DOHH2 (cell line): Measurements from ENCODE around the gene TTC9B.

Source experiments
- H3F3A ChIP-seq: fragments of 200-600 bp; sonication (generic), shearing (Covaris generic); 2 replicates; pipeline ENCODE4 v1.6.0; 2016; ENCODE audit warnings: antibody characterized with exemption, mild to moderate bottlenecking; ENCODE audit not compliant: control insufficient read depth, insufficient read depth
- H3K27ac ChIP-seq: fragments of 200-600 bp; sonication (generic); 2 replicates; pipeline ENCODE4 v1.5.1; 2014; ENCODE audit warnings: low read depth, mild to moderate bottlenecking, low read length, moderate library complexity
- H3K27me3 ChIP-seq: fragments of 200-600 bp; sonication (generic); 2 replicates; pipeline ENCODE4 v1.6.1; 2014; ENCODE audit warnings: mild to moderate bottlenecking, low read length, mixed read lengths; ENCODE audit not compliant: control insufficient read depth
- H3K36me3 ChIP-seq: fragments of 200-600 bp; sonication (generic); 2 replicates; pipeline ENCODE4 v1.6.1; 2014; ENCODE audit warnings: mild to moderate bottlenecking, low read length, moderate library complexity, mixed read lengths; ENCODE audit not compliant: control insufficient read depth
- H3K4me1 ChIP-seq: fragments of 200-600 bp; sonication (generic); 2 replicates; pipeline ENCODE4 v1.6.1; 2014; ENCODE audit warnings: mild to moderate bottlenecking, low read length, mixed read lengths; ENCODE audit not compliant: control insufficient read depth
- H3K4me2 ChIP-seq: fragments of 200-600 bp; sonication (generic); 2 replicates; pipeline ENCODE4 v1.6.0; 2014; ENCODE audit warnings: mild to moderate bottlenecking, low read length, moderate library complexity
- H3K4me3 ChIP-seq: fragments of 200-600 bp; sonication (generic); 2 replicates; pipeline ENCODE4 v1.5.1; 2014; ENCODE audit warnings: mild to moderate bottlenecking, low read length, mixed read lengths
- H3K79me2 ChIP-seq: fragments of 200-600 bp; sonication (generic); 2 replicates; pipeline ENCODE4 v1.6.1; 2014; ENCODE audit warnings: mild to moderate bottlenecking, low read length, mixed read lengths; ENCODE audit not compliant: control insufficient read depth
- H3K9me2 ChIP-seq: fragments of 200-600 bp; sonication (generic); replicated peaks from 2 replicates; pipeline ENCODE4 v1.6.1; 2014; ENCODE audit warnings: mild to moderate bottlenecking, low read length, mixed read lengths; ENCODE audit not compliant: control insufficient read depth
- H3K9me3 ChIP-seq: fragments of 200-600 bp; sonication (generic); 2 replicates; pipeline ENCODE4 v1.6.1; 2014; ENCODE audit warnings: antibody characterized with exemption, low read length, mixed read lengths; ENCODE audit not compliant: control insufficient read depth, insufficient read depth
- H4K20me1 ChIP-seq: fragments of 200-600 bp; sonication (generic); 2 replicates; pipeline ENCODE4 v1.6.0; 2014; ENCODE audit warnings: low read depth, mild to moderate bottlenecking, antibody characterized with exemption, low read length, moderate library complexity; ENCODE audit not compliant: control insufficient read depth, insufficient read depth
- EZH2phosphoT487 ChIP-seq: fragments of 200-600 bp; sonication (generic); IDR thresholded peaks from 2 replicates; pipeline ENCODE4 v1.6.1; 2017; ENCODE audit warnings: borderline replicate concordance, mild to moderate bottlenecking, antibody characterized with exemption, low read length, moderate library complexity, mixed read lengths
- TF ChIP-seq, protein P1 (sequence below): fragments of 200-600 bp; sonication (generic); IDR thresholded peaks from one replicate; pipeline ENCODE4 v1.5.1; 2014; ENCODE audit warnings: antibody characterized with exemption, mild to moderate bottlenecking, low read depth, low read length; ENCODE audit not compliant: poor library complexity, severe bottlenecking

Gene TTC9B

DNA sequence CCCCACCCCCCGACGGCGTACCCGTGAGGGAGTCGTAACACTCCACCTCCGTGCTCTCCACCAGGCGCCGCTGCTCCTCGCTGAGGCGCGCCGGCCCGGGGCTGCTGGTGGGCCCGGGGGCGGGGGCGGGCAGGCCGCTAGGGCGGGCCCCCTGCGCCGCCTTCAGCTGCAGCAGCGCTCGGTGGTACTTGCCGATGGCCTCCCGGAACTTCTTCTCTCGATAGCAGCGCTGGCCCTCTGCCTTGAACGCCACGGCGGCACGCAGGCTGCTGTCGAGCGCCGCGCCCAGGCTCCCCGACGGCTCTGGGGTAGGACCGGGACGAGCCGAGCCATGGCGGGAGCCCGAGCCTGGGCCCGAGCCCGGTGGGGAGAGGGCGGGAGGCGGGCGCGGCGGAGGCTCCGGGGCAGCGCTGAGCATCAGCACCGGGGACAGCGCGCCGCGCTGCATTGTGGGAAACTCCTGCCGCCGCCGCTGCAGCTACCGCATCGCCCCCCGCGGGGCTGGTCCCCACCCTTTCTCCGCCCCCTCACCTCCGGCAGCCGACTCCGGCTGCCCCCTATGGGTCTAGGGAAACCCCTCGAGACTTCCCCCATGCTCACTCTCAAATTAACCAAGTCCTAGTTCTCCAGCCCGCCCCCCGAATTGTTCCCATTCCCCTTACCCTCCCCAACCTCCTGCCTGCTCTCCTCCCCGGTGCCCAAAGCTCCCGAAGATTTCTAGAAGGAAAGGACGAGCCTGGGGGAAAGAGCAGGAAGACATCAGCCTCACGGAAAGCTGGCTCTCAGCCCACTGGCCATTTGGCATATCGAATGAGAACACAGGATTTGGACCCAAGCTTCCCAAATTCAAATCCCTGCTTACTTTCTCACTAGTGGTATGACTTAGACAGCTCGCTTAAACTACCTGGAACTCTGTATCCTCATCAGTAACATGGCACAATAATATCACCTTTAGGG, at the start of gene TTC9B:
Gene TTC9B (minus strand): TSS at position 451 of the 957 bp plus-strand sequence. CDS start 3 bp downstream, at position 448.
- TF ChIP-seq, protein P1, sequence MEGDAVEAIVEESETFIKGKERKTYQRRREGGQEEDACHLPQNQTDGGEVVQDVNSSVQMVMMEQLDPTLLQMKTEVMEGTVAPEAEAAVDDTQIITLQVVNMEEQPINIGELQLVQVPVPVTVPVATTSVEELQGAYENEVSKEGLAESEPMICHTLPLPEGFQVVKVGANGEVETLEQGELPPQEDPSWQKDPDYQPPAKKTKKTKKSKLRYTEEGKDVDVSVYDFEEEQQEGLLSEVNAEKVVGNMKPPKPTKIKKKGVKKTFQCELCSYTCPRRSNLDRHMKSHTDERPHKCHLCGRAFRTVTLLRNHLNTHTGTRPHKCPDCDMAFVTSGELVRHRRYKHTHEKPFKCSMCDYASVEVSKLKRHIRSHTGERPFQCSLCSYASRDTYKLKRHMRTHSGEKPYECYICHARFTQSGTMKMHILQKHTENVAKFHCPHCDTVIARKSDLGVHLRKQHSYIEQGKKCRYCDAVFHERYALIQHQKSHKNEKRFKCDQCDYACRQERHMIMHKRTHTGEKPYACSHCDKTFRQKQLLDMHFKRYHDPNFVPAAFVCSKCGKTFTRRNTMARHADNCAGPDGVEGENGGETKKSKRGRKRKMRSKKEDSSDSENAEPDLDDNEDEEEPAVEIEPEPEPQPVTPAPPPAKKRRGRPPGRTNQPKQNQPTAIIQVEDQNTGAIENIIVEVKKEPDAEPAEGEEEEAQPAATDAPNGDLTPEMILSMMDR: no peak
- no peak for TF ChIP-seq EZH2phosphoT487
- Histone ChIP-seq H3K4me1 (no peaks in the 10 kb centered on the region), H3K27me3 (peaks cover 6% of the 10 kb centered on the region; the same call in 1 of the 2 replicates), H3F3A (no peaks in the 10 kb centered on the region), H3K9me2 (no peaks in the 10 kb centered on the region), H4K20me1 (no peaks in the 10 kb centered on the region), H3K4me2 (no peak within 1 kb of the TSS), H3K4me3 (no peak within 1 kb of the TSS), H3K79me2 (no peaks in the 10 kb centered on the region), H3K27ac (no peak within 1 kb of the TSS), H3K36me3 (no peaks in the 10 kb centered on the region), H3K9me3 (peaks cover 12% of the 10 kb centered on the region; the same call in 1 of the 2 replicates)

DNA sequence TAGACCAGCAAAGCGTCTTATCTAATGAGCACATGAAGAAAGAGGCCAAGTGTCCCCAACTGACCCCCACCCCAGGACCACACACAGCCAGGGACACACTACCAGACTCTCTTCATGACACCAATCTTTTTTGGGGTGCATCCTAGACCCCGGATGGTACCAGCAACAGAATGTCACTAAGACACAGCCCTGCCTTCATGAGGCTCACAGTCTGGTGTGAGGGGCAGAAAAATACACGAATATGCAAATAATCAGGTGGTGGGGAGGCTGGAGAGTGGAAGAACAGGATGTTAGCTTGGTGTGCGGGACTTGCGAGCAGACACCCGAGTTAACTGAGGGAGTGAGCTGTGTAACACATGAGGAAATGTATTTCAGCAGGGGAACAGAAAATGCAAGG, 49.4 kb upstream of the TTC9B start:
- Histone ChIP-seq H3K9me2 (no peaks in the 10 kb centered on the region), H3K27ac (no peak overlapping the region), H3K4me3 (no peak overlapping the region), H3K4me1 (peaks cover 16% of the 10 kb centered on the region), H3K27me3 (no peaks in the 10 kb centered on the region), H3F3A (no peaks in the 10 kb centered on the region), H4K20me1 (peaks cover 4% of the 10 kb centered on the region; the same call in 1 of the 2 replicates), H3K36me3 (peaks cover 45% of the 10 kb centered on the region), H3K9me3 (no peaks in the 10 kb centered on the region), H3K79me2 (peaks cover 71% of the 10 kb centered on the region), H3K4me2 (no peak overlapping the region)
- TF ChIP-seq EZH2phosphoT487: no peak
- TF ChIP-seq, protein P1: no peak

DNA sequence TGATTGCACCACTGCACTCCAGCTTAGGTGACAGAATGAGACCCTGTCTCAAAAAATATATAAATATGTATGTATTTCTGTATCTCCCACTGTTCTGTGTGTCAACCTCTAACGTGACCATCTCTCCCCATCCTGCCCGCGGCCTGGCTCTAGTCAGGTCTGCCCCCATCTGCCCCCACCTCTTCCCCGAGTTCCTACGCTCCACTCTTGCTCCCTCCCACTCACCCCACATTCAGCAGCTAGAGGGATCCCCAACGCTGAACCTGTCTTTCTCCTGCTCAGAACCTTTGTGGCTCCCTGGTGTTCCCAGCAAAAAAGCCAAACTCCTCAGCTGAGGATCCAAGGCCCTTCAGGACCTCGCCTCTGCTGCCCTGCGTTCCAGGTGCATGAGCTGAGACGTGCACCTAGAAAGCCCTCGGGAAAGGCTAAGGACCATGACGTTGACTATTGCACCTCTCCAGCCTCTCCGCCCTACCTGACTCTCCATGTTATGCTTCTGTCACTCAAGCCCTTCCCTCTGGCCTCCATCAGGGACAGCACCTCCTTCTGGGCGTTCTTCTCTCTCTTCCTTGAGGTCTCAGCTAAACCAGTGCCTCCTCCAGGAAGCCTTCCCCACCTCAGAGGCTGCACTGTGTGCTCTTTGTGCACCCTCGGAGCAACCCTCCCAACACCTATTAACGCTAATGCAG, 48.9 kb upstream of the TTC9B start:
- TF ChIP-seq, protein P1: no peak
- no peak for TF ChIP-seq EZH2phosphoT487

More for the DNA sequence above, 48.9 kb upstream of the TTC9B start:
- Histone ChIP-seq H3K27ac (no peak overlapping the region), H3K9me2 (no peaks in the 10 kb centered on the region), H3K4me1 (peaks cover 16% of the 10 kb centered on the region), H4K20me1 (peaks cover 4% of the 10 kb centered on the region; the same call in 1 of the 2 replicates), H3K79me2 (peaks cover 66% of the 10 kb centered on the region), H3K9me3 (no peaks in the 10 kb centered on the region), H3F3A (no peaks in the 10 kb centered on the region), H3K4me3 (no peak overlapping the region), H3K27me3 (no peaks in the 10 kb centered on the region), H3K36me3 (peaks cover 40% of the 10 kb centered on the region), H3K4me2 (no peak overlapping the region)
